ENCODE measurements around the gene CLCN1.

Gene CLCN1

DNA sequence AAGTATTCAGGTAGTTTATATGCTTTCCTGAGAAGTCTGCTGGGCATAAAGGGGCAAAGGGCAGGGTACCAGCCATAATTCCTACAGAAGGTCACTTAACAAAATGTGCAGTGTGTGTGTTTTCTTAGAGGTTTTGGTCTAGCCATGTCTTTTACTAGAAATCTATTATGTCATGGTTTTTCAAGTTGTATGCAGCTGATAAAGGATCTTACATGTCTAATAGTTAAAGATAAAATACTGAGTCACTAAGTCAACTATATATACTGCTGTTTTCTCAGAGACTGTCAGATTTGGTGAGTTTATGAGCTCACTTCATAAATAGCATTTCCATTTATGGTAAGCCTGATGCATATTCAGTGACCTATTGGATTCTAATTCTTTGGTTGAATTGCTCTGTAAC is 20.0 kb upstream of the CLCN1 start:
- DNase-seq (ENCODE audit: low read depth), result no peak

DNA sequence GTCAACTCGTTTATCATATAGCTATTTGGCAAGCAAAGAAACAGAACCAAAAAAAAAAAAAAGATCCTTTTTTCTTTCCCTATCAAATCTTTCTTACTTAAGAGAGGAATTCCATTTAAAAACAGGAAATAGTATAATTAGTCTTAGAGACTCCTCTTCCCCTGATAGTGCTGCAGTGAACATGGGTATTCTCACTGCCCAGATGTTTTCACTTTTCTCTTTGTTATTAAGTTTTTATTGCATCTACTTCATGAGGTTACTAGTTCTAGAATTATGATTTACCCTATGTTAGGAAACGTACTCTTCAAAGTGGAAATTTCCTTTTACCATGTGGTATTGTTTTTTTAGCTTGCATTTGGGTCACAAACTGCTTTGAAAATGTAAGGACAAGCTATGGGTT is 19.2 kb upstream of the CLCN1 start:
- no peak for DNase-seq (ENCODE audit: low read depth)

- no peak for DNase-seq (ENCODE audit: low read depth)
These were observed 16.6 kb upstream of the CLCN1 start for GRCh38 chr7:143299346-143299745.

GRCh38 chr7:143299840-143300239 is 16.1 kb upstream of the CLCN1 start:
- no peak for DNase-seq (ENCODE audit: low read depth)

DNA sequence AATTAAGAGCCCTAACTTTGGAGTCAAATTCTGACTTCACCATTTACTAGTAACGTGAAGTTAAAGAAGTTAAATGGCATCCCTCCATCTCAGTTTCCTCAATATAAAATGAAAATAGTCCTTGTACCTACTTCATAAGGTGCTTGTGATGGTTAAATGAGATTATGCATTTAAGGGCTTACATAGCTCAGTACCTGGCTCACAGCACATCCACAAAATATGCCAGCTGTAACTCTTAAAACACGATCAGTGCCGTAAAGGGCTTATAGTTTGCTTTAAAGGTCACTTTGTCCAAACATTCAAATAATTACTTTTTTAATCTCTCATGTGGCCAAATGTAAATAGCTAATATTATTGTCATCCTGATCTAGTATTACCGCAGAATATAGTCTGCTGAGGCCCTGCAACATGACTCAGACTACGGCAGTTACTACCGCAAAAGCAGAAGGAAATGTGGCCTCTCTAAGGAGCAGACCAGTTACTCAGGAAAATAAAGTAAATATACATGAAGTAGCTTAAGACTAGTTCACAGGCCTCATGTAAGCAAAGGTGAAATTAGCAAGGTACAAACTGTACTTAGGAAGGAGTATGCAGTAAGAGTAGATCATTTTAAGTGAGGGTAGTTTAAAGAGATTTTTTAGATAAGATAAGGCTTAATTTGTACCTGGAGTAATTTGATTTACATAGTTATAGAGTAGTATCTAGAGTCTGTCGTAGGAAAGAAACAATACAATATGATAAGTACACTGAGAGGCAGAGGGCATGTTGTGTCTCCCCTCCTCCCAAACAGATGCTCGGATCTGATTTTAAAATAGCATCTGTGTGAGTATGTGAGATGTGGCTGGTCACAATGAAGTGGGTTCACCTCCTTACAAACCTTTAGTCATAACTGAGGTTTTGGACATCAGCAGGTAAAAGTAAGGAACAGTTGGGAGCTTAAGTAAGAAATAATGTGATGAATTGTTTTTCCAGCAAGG is 14.7 kb upstream of the CLCN1 start:
- DNase-seq (ENCODE audit: low read depth), result no peak

GRCh38 chr7:143303733-143304132 is 12.2 kb upstream of the CLCN1 start:
- DNase-seq (ENCODE audit: low read depth), result no peak

GRCh38 chr7:143304938-143305337 is 11.0 kb upstream of the CLCN1 start:
- DNase-seq (ENCODE audit: low read depth), result no peak

DNA sequence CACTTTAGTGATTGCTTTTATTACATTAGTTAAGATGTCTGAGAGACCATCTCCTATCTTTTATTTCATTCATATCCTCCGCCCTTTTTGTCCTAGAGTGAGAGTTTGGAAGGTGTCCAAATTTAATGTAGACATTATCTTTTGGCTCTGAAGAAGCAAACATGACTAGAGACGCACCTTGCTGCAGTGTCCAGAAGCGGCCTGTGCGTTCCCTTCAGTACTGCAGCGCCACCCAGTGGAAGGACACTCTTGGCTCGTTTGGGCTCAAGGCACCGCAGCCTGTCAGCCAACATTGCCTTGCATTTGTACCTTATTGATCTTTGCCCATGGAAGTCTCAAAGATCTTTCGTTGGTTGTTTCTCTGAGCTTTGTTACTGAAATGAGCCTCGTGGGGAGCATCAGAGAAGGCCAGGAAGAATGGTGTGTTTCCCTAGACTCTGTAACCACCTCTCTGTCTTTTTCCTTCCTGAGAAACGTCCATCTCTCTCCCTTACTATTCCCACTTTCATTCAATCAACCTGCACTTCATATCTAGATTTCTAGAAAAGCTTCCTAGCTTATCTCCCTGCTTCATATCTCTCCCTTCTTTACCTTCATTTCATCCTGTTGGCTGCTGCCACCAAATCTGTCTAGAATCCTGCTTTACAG is 10.4 kb upstream of the CLCN1 start:
- no peak for DNase-seq (ENCODE audit: low read depth)

DNA sequence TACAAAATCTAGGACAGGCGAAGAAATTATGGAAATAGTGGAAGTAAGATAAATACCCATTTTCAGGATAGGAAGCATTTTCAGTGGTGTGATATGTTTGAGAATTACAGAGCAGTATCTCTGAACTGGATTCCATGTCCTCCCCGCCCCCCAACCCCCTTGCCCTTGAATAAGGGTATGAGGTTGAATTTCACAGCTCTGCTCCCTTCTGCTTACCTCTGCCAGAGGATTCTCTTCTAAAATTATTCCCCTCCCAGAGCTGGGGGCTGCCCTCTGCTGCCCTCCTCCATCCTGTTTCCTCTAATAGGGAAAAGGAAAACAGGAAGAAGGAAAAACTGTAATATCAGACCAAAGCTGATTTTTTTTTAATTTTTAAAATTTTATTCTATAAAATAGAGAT is 7.3 kb upstream of the CLCN1 start:
- no peak for DNase-seq (ENCODE audit: low read depth)

GRCh38 chr7:143314127-143314526 is 1.8 kb upstream of the CLCN1 start:
- DNase-seq (ENCODE audit: low read depth), result no peak

GRCh38 chr7:143316492-143316891 is 581 bp downstream of the CLCN1 start:
- no peak for DNase-seq (ENCODE audit: low read depth)

GRCh38 chr7:143318661-143319060 is 2.8 kb downstream of the CLCN1 start:
- DNase-seq (ENCODE audit: low read depth), result peak; percentile 17

- no peak for DNase-seq (ENCODE audit: low read depth)
These were observed 4.7 kb downstream of the CLCN1 start for GRCh38 chr7:143320620-143321019.

- DNase-seq (ENCODE audit: low read depth), result no peak
These were observed 5.3 kb downstream of the CLCN1 start for GRCh38 chr7:143321242-143321641.

GRCh38 chr7:143321734-143322133 is 5.8 kb downstream of the CLCN1 start:
- no peak for DNase-seq (ENCODE audit: low read depth)

- DNase-seq (ENCODE audit: low read depth), result no peak
These were observed 7.1 kb downstream of the CLCN1 start for GRCh38 chr7:143322760-143323633.

- no peak for DNase-seq (ENCODE audit: low read depth)
These were observed 7.7 kb downstream of the CLCN1 start for GRCh38 chr7:143323653-143324052.

GRCh38 chr7:143325240-143325639 is 9.3 kb downstream of the CLCN1 start:
- no peak for DNase-seq (ENCODE audit: low read depth)

GRCh38 chr7:143327903-143328302 is 12.0 kb downstream of the CLCN1 start:
- DNase-seq (ENCODE audit: low read depth), result no peak

DNA sequence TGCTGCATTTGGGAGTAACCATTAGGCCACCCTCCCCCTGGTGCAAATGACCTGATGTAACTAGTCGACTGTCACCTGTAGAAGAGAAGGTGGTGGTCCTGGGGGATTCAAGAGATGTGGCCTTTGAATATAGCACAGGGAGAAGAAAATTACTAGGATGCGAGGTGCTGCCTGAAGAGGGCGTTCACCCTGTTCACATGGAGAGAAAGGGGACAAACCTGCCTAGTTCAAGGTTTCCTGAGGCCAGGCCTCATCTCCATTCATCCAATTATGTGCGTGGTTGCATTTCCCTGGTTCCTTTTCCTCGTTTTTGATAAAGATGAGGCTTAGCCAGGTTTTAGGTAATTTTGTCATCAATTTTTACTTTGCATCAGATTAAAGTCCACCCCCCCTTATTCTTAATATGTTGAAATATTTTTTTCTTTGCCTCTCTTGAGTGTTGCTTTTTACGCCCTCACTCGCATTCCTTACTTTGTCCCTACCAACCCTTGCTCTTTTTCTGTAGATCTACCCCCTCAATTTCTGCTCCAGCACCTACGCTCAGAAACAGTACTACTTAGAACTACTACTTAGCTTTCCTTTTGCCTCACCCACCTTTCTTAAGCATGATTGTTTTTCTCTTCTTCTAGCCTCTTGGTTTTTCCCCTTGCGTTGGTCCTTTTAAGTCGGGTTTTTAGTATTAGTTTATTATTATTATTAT is 13.7 kb downstream of the CLCN1 start:
- DNase-seq (ENCODE audit: low read depth), result no peak

DNA sequence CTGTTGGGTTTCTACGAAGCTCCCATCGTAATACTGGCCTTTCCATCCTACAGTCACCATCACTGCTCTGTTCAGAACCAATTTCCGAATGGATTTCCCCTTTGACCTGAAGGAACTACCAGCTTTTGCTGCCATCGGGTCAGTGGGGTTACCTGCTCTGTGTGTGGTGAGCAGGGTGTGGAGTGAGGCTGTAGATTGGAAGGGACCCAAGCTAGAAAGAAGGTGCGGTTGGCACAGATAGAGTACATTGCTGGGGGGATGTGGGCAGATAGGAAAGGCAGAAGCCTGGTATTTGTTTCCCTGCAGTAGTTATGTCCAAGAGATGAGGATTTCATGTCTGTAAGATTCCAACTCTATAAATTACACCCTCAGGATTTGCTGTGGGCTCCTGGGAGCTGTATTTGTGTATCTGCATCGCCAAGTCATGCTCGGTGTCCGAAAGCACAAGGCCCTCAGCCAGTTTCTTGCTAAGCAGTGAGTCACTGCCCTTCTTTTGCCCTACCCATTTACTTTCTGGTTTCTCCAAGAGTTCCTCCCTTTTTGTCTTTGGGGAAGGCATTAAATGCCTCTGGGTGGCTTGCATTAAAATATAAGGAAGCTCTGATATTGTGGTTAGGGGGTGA is 15.4 kb downstream of the CLCN1 start:
- DNase-seq (ENCODE audit: low read depth), result peak; percentile 80

Data from GM04503 (cell line).